Activated T-cell treated with anti-CD3 and anti-CD28 coated beads, Interleukin-2, amount 50 U/mL, for 24 hours (primary cell): ENCODE measurements around the gene USP49.
"Not testable (repeated sequence)": the region's sequence is repeated elsewhere in the genome, so short reads cannot be mapped to it uniquely, and the experiment has no call there.

Source experiments
- DNase-seq: peaks from one replicate; pipeline ENCODE4 v3.0.0-alpha.2; 2020
- H3K27ac Mint-ChIP-seq: 2 replicates; pipeline ENCODE4 v1.8.0; 2020; ENCODE audit warnings: mild to moderate bottlenecking, mixed read lengths
- H3K27me3 Mint-ChIP-seq: 2 replicates; pipeline ENCODE4 v1.8.0; 2020; ENCODE audit warnings: mixed read lengths
- H3K36me3 Mint-ChIP-seq: 2 replicates; pipeline ENCODE4 v1.8.0; 2020; ENCODE audit warnings: low read depth, mixed read lengths
- H3K4me1 Mint-ChIP-seq: 2 replicates; pipeline ENCODE4 v1.8.0; 2020; ENCODE audit warnings: low read depth, mixed read lengths
- H3K4me3 Mint-ChIP-seq: 2 replicates; pipeline ENCODE4 v1.8.0; 2020; ENCODE audit warnings: mild to moderate bottlenecking, moderate library complexity, mixed read lengths
- H3K9me3 Mint-ChIP-seq: 2 replicates; pipeline ENCODE4 v1.8.0; 2020; ENCODE audit warnings: mixed read lengths

USP49 gene

DNA sequence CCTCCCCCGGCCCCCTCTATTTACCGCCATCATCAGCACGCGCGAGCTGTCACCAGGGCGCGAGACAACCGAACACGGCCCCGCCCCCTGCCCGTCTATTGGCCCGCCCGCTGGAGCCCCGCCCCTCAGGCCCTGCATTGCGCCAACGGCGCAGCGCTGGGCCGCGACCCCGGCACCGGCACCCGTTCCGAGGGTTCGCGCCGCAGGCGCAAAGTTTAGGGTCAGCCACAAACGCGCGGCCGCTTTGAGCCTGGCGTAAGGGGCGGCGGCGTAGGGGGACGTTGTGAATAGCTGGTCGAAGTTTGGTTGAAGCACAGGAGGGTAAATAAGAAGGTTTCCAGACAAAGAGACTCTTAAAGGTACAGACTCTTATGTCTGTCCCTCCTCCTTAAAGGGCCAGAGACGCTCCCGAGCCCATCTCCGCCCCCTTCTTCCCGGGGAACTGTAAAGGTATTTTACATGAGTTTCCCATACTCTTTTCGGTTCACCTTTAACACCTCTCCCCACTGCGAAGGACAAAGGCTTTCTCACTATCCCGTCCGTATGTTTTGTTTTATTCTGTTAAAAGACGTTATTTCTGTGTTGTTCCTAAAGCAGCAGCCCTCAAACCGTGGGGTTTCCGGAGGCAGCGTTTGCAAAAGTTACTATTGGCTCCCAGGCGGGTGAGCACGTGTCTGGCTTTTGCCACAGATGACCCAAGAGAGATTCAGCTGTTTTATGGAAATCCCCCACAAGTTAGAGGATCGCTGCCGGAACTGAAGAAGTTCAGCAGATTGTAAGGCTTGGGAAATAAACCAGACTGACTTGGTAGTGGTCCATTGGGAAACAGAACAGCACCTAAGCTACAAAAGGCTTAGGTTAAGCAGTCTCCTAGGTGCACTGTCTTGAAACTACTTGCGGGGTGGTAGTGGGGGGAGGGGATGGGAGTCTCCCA, at the start of gene USP49:
Gene USP49 (minus strand): TSS at position 76 of the 934 bp plus-strand sequence. CDS start 88,392 bp downstream, outside the sequence.
- H3K9me3 Mint-ChIP-seq, result no peaks in the 10 kb centered on the region
- no peak within 1 kb of the TSS for H3K4me3 Mint-ChIP-seq
- H3K27me3 Mint-ChIP-seq, result no peaks in the 10 kb centered on the region
- peaks cover 12% of the 10 kb centered on the region for H3K4me1 Mint-ChIP-seq
- peak within 1 kb of the TSS; percentile 95 for H3K27ac Mint-ChIP-seq
- peaks cover 5% of the 10 kb centered on the region for H3K36me3 Mint-ChIP-seq
- peak; percentile 95 for DNase-seq

DNA sequence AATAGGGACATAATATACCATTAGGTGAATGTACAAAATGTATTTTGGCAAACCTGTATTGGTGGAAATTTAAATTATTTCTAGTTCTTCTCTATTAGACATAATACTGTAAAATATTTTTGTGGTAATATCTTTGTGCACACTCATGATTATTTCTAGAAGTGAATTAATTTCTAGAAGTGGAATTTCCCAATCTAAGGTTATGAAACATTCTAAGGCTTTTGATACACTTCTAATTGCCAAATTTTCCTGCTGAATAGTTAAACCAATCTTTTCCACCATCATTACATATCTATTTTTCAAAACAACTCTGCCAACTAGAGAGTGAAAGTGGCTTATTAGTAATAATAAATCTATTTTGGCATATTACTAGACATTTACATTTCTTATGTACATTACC, 48.3 kb upstream of the USP49 start:
- Mint-ChIP-seq H3K4me1 (peaks cover 62% of the 10 kb centered on the region), H3K27ac (peak overlapping the region; percentile 87), H3K27me3 (no peaks in the 10 kb centered on the region), H3K36me3 (peaks cover 40% of the 10 kb centered on the region), H3K4me3 (peak overlapping the region; percentile 27), H3K9me3 (no peaks in the 10 kb centered on the region)
- no peak for DNase-seq

DNA sequence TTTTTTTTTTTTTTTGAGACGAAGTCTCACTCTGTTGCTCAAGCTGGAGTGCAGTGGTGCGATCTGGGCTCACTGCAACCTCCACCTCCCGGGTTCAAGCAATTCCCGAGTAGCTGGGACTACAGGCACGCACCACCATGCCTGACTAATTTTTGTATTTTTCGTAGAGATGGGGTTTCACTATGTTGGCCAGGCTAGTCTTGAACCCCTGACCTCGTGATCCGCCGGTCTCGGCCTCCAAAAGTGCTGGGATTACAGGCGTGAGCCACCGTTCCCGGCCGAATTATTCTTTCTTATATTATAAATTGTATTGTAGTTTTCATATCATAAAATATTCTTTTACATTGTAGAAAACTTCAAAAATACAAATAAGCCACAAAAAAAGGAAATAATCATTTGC, 47.7 kb upstream of the USP49 start:
- not testable (repeated sequence) for H3K9me3 Mint-ChIP-seq, H3K27me3 Mint-ChIP-seq, DNase-seq
- H3K27ac Mint-ChIP-seq, result peak overlapping the region; percentile 97
- H3K4me1 Mint-ChIP-seq, result peaks cover 64% of the 10 kb centered on the region
- peaks cover 45% of the 10 kb centered on the region for H3K36me3 Mint-ChIP-seq
- peak overlapping the region; percentile 100 for H3K4me3 Mint-ChIP-seq

DNA sequence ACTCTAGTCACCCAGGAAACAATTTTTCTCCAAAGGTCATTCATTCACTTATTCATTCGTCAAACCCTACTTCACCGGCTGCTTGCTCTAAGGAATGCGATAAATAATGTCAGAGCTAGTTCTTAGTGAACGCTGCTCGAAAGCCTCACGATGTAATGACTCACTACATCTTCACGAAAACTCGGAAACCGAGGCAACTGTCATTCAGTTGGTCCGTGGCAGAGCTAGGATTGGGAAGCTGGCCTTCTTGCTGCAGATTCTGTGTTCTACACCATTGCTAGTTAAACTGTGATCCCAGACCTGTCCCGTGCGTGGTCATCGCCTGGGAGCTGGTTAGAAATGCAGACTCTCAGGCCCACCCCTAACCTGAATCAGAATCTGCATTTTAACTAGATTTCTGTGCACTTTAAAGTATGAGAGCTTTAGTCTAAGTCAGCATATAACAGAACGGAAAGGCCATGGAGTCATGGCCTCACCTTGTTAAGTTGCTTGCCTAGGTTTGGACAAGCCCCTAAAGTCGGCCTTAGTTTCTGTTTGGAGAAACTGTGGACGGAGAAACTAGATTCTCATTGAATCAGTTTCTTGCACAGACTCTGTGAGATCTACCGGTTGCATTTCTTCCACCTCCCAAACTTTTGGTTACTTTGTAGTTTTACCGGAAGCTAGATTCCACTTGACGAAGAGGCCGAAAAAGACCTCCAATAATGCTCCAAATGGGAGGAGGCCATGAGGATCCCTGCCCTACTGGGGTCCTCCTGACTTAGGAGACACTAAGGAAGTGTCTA, 47.1 kb upstream of the USP49 start:
- Mint-ChIP-seq H3K36me3 (peaks cover 48% of the 10 kb centered on the region), H3K4me3 (peak overlapping the region; percentile 100), H3K27ac (peak overlapping the region; percentile 97), H3K27me3 (no peaks in the 10 kb centered on the region), H3K9me3 (no peaks in the 10 kb centered on the region), H3K4me1 (peaks cover 64% of the 10 kb centered on the region)
- no peak for DNase-seq

DNA sequence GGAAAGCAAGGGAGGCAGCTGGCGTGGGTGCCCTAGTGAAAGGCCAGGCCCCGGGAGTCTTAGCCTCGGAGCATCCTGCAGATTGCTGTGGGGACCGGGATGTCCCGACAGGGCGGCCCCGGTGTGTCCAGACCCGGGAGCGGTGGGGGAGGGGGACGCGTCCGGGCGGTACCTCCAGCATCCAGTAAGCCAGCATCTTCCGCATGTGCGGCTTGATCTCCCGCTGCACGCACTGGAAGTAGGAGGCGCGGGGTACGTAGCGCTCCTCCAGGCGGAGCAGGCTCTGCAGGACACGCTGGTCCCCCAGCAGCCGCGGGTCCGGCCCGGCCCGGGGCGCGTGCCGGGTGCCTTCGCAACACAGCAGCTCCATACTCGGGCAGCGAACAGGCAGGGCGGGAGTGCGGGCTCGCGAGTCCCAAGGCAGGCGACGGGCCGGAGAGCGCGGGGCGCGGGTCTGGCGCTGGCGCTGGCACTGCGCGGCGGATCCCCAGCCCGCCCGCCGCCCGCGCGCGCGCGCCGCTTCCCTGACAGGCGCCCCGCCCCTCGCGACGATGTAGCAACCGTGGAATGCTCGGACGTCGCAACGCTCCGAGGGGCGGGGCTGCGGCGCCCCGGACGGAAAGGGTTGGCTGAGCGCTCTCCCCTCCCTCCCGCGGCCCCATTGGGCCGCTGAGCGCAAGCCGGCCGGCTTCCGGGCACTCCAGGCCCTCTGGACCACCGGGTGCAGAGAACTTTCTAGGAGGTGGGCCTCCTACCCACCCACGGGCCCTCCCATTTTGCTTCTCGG, 46.3 kb upstream of the USP49 start, which contains the start of gene CCND3:
Gene CCND3 (minus strand): TSS at position 529 of the 787 bp plus-strand sequence. CDS start 159 bp downstream, at position 370.
- Mint-ChIP-seq H3K4me1 (peaks cover 69% of the 10 kb centered on the region), H3K36me3 (peaks cover 56% of the 10 kb centered on the region), H3K27ac (peak within 1 kb of the TSS; percentile 97), H3K9me3 (no peaks in the 10 kb centered on the region), H3K4me3 (peak within 1 kb of the TSS; percentile 100), H3K27me3 (no peaks in the 10 kb centered on the region)
- DNase-seq, result peak; percentile 93

DNA sequence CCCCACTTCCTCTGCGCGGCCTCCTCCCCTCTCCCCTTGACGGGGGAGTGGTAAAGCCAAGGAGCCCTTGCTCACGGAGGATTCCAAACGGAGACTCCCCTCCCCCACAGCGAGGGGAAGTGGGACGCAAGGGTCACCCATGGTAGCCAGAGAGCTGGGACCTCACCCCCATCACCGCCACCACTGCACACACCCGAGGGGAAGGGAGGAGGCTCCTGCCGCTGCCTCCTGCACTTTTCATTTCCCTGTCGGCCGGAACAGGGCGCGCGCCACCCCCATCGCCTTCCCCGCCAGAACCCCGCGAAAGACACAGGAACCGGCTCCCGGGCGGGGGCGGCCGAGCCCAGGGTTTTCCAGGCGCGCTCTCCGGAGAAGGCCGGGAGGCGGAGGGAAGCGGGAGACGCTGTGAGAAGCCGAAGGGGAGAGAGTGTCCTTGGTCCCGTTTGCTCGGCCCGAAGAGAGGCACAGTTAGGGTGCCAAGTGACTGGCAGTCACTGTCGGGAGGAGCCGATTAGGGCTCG, 45.6 kb upstream of the USP49 start:
- peak overlapping the region; percentile 96 for H3K27ac Mint-ChIP-seq
- no peaks in the 10 kb centered on the region for H3K27me3 Mint-ChIP-seq
- peaks cover 61% of the 10 kb centered on the region for H3K36me3 Mint-ChIP-seq
- peaks cover 72% of the 10 kb centered on the region for H3K4me1 Mint-ChIP-seq
- no peaks in the 10 kb centered on the region for H3K9me3 Mint-ChIP-seq
- no peak for DNase-seq
- H3K4me3 Mint-ChIP-seq, result peak overlapping the region; percentile 100

DNA sequence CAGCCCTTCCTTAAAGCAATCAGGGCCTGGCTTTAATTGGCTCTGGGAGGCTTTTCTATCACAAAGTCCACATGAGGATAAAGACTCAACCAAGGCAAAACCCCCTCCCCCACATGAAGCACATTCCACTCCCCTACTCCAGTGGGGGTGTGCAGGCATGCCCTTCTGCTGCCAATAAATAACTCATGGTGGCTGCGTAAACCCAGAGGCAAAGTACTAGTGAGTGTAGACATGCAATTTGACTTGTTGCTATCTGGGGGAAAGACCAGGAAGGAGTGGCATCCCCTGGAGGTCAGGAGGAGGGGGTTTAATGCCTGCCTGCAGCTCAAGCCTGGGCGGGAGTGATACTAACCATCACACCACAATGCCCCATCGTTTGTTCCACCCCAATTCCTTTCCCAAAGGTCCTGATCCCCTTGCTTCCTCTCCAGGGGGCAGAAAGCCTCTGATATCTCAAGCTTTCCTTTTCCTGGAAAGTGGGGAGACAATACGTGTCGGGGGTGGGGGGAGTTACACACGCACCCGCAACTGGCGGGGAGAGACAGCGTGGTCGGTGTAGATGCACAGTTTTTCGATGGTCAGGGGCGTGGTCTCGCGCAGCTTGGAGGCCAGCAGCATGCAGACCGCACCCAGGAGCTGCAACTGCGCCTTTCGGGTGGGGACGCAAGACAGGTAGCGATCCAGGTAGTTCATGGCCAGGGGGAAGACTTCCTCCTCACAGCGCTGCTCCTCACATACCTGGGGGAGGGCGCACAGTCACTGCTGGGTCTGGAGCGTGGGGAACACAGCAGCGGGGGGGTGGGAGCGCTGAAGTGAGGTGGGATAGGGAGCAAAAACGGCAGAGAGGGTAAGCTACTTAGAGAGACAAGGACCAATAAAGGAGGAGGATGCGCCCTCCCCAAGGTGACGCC, 44.9 kb upstream of the USP49 start:
- H3K27ac Mint-ChIP-seq, result peak overlapping the region; percentile 96
- peak; percentile 79 for DNase-seq
- no peaks in the 10 kb centered on the region for H3K27me3 Mint-ChIP-seq
- H3K36me3 Mint-ChIP-seq, result peaks cover 68% of the 10 kb centered on the region
- no peaks in the 10 kb centered on the region for H3K9me3 Mint-ChIP-seq
- peak overlapping the region; percentile 100 for H3K4me3 Mint-ChIP-seq
- H3K4me1 Mint-ChIP-seq, result peaks cover 73% of the 10 kb centered on the region

DNA sequence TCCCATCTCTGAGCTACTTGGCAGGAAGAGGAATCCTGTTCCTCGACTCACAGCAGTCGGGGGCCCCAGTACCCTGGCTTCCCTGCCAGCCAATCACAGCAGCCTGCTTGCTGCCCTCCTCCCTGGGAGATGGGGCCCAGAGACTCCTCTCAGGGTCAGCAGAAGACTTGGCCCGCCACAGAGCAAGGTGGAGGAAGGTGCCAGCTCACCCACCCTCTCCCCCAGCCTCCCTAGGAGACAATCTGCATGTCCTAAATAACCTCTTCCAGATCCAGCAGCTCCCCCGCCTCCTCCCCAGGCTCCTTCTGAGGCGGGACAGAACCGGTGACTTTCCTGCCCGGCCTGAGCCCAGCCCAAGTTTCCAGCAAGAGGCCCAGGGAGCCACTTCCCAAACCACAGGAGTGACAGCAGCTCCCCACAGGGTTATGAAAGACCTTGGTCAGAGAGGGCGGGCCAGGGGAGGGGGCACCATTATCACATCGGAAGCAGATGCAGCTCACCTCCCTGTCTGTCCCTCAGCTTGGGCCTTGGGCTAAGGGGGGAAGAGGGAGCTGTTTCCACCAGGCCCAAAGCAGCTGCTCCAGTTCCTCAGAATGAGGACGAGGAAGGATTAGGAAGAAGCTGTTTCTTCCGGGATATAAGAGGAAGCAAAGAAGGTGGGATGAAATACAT, 44.1 kb upstream of the USP49 start:
- no peaks in the 10 kb centered on the region for H3K9me3 Mint-ChIP-seq
- no peaks in the 10 kb centered on the region for H3K27me3 Mint-ChIP-seq
- peak; percentile 65 for DNase-seq
- peaks cover 73% of the 10 kb centered on the region for H3K4me1 Mint-ChIP-seq
- H3K4me3 Mint-ChIP-seq, result peak overlapping the region; percentile 100
- peak overlapping the region; percentile 96 for H3K27ac Mint-ChIP-seq
- peaks cover 73% of the 10 kb centered on the region for H3K36me3 Mint-ChIP-seq

DNA sequence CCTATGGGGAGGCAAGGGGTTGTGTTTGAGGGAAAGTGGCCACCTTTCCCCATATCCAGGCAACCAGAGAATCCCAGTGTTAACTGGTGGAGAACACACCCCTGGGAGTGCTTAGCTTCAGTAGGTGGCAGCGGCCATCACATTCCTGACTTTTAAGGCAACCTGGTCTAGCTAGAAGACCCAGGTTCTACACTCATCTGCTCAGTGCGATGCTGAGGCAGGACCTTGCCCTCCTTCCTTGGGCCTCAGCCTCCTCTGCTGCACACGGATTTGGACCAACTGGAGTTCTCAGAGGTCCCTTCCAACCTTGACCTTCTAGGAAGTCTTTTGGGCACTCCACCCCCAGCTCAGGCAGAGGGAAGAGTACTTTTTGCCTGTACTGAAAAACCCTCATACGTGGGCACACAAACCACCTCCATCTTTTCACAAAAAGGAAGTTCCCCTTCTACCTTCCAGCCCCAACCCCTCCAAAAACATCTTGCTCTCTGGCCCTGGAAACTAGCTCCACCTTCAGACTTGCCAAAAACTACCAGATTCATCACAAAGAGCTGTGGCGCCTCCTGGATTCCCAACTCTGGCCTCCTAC, 43.5 kb upstream of the USP49 start:
- peak overlapping the region; percentile 96 for H3K27ac Mint-ChIP-seq
- H3K27me3 Mint-ChIP-seq, result no peaks in the 10 kb centered on the region
- H3K9me3 Mint-ChIP-seq, result no peaks in the 10 kb centered on the region
- peak; percentile 58 for DNase-seq
- H3K4me1 Mint-ChIP-seq, result peaks cover 72% of the 10 kb centered on the region
- peaks cover 79% of the 10 kb centered on the region for H3K36me3 Mint-ChIP-seq
- H3K4me3 Mint-ChIP-seq, result peak overlapping the region; percentile 100

DNA sequence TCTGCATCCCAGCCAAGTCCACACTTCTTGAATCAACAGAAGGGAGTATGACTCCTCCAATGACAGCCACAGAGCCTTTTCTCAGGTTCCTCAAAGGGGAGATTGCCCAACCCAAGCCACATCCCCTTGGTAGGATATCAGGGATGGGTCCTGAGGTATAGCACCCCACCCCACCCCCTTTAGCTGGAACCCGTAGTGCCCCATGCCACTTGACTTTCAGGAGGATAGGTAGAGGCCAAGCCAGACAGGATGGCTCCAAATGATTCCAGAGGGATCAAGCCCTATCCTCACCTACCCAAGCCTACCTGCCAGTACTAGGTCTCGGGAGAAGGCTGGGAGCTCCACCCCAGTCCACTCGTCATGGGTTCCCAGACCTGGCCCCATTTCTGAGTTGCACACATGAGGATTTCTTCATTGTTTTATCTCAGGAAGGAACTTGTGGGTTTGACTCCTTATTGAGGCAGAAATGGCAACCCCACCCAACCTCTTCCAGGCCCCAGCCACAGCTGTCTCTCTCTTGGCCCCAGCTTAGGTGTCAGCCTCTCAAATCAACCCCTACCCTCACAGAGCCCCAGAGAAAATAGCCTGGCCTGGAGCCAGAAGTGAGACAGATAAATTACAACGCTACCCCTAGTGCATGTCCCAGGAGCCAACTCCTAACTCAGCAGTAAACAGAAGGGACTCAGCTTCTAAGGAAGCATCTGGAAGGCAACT, 42.8 kb upstream of the USP49 start:
- H3K9me3 Mint-ChIP-seq, result no peaks in the 10 kb centered on the region
- peak overlapping the region; percentile 96 for H3K27ac Mint-ChIP-seq
- H3K4me1 Mint-ChIP-seq, result peaks cover 69% of the 10 kb centered on the region
- H3K4me3 Mint-ChIP-seq, result peak overlapping the region; percentile 100
- no peaks in the 10 kb centered on the region for H3K27me3 Mint-ChIP-seq
- no peak for DNase-seq
- H3K36me3 Mint-ChIP-seq, result peaks cover 86% of the 10 kb centered on the region

DNA sequence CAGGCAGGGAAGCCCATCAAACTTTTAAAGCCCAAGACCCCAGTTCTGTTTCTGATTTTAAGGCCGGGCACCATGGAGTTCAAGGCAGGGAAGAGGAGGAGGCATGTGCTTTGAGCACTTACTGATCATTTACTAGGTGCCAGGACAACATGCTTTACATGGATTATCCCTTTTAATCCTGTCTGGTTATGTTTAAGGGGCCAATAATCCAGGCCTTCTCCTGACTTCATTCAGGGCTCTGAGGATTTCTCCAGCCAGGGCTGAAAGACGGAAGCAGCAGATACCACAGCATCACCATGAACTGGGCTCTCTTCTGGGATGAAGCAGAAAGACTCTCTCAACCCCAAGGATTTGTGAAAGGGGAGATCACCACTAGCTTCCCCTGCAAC, 42.3 kb upstream of the USP49 start:
- peaks cover 91% of the 10 kb centered on the region for H3K36me3 Mint-ChIP-seq

More for the DNA sequence above, 42.3 kb upstream of the USP49 start:
- no peak for DNase-seq
- Mint-ChIP-seq H3K4me1 (peaks cover 68% of the 10 kb centered on the region), H3K27ac (peak overlapping the region; percentile 96), H3K9me3 (no peaks in the 10 kb centered on the region), H3K4me3 (peak overlapping the region; percentile 100), H3K27me3 (no peaks in the 10 kb centered on the region)
